ENCODE measurements around the gene CCDC197.

GRCh38 chr14:94040247-94040646, 43.1 kb downstream of the CCDC197 start:
- no peak for TF ChIP-seq GATA3 (IDR thresholded peaks at IDR 0.05; ENCODE audit: low read depth, low read length)
- no peak for TF ChIP-seq GATA2 (IDR thresholded peaks at IDR 0.05; ENCODE audit: low read depth, low read length)
